Prostate gland (tissue), 2 donors: ENCODE measurements around the gene NEDD4L.

Source experiments
- CTCF ChIP-seq, 4 experiments: fragments of 200-600 bp in 2 of 4; fragments of 450-650 bp in 2 of 4; sonication (generic) in 2 of 4; IDR thresholded peaks; 1 replicate in 3 of 4; 2 replicates in 1 of 4; pipeline ENCODE4 v1.5.1; 2016 to 2019; ENCODE audit warnings: antibody characterized with exemption in 4 of 4, mild to moderate bottlenecking in 2 of 4, moderate library complexity in 2 of 4
- POLR2AphosphoS5 ChIP-seq: sonication (generic); formaldehyde crosslinking; IDR thresholded peaks from one replicate; pipeline ENCODE4 v1.6.1; 2017; ENCODE audit warnings: antibody characterized with exemption

- TF ChIP-seq CTCF (IDR thresholded peaks at IDR 0.05) (no peak), POLR2AphosphoS5 (no peak)
These were observed 309.6 kb downstream of the NEDD4L start for GRCh38 chr18:58353581-58353980.
